ENCODE data around the gene RABL6. TPM values are rescaled to one million over a fixed set of nuclear protein-coding genes. Genes with fewer than 3 reads are reported as not detected.
"Not testable (repeated sequence)": the region's sequence is repeated elsewhere in the genome, so short reads cannot be mapped to it uniquely, and the experiment has no call there.

Gene RABL6
- total RNA-seq, 2 experiments from 2014 or later, result 46.4 to 48.5 TPM

GRCh38 chr9:136882109-136882946 lies 74.6 kb downstream of the RABL6 start:
- no peaks in the 10 kb centered on the region for H3K36me3 ChIP-seq (ENCODE audit: insufficient read depth, low read length)
- H3K4me3 Mint-ChIP-seq, result peak overlapping the region; percentile 83
- no peaks in the 10 kb centered on the region for H3K9me3 Mint-ChIP-seq
- intact Hi-C loops (cut with DNase I, micrococcal nuclease), result loop anchor here in 1 of 2 experiments (2.0 kb wide), 1 partner anchor 40 kb away; the partner anchor contains the start of gene AJM1
- ATAC-seq (ENCODE audit: poor library complexity) (peak; percentile 54), DNase-seq (peak; percentile 58 to 95 (median 81))
- no peaks in the 10 kb centered on the region for H3K9me3 ChIP-seq (ENCODE audit: control insufficient read depth in 1 of 2, insufficient read depth in 1 of 2, low read length in 2 of 2)
- ChIA-PET CTCF (interaction anchor here (0.9 to 3.4 kb wide), 8 partner anchors 10 to 164 kb away, joined by 3 to 18 read pairs (median 4); partner anchors contain the start of genes AJM1 and FBXW5), POLR2A (interaction anchor here (0.8 to 2.6 kb wide), 12 partner anchors 10 to 358 kb away, joined by 3 to 15 read pairs (median 3); partner anchors contain the start of genes EDF1, MAN1B1 and PAXX)
- H3K4me1 ChIP-seq (ENCODE audit: insufficient read depth, low read length), result peaks cover 49% of the 10 kb centered on the region
- peak overlapping the region; percentile 93 for H3K27ac Mint-ChIP-seq
- peaks cover 23% of the 10 kb centered on the region for H3K4me1 Mint-ChIP-seq (ENCODE audit: low read depth)
- H3K27ac ChIP-seq (ENCODE audit: low read depth in 1 of 2, low read length in 2 of 2), result peak overlapping the region; percentile 68 to 77
- H3K4me3 ChIP-seq (ENCODE audit: low read length), result peak overlapping the region; percentile 54
- no peaks in the 10 kb centered on the region for H3K27me3 ChIP-seq (ENCODE audit: control insufficient read depth in 1 of 2, insufficient read depth in 2 of 2, low read length in 2 of 2)
- H3K36me3 Mint-ChIP-seq (ENCODE audit: low read depth), result no peaks in the 10 kb centered on the region
- TF ChIP-seq CTCF (IDR thresholded peaks at IDR 0.05), result no peak
- no peaks in the 10 kb centered on the region for H3K27me3 Mint-ChIP-seq

GRCh38 chr9:136882947-136883283 lies 75.2 kb downstream of the RABL6 start:
- Mint-ChIP-seq H3K27ac (peak overlapping the region; percentile 93), H3K4me1 (ENCODE audit: low read depth) (peaks cover 26% of the 10 kb centered on the region), H3K4me3 (peak overlapping the region; percentile 83)
- Histone ChIP-seq H3K4me3 (ENCODE audit: low read length) (peak overlapping the region; percentile 54), H3K4me1 (ENCODE audit: insufficient read depth, low read length) (peaks cover 54% of the 10 kb centered on the region), H3K27ac (ENCODE audit: low read depth in 1 of 2, low read length in 2 of 2) (peak overlapping the region; percentile 68 to 77)
- H3K9me3 Mint-ChIP-seq; DNase-seq; H3K36me3 Mint-ChIP-seq (ENCODE audit: low read depth); H3K9me3 ChIP-seq (ENCODE audit: control insufficient read depth in 1 of 2, insufficient read depth in 1 of 2, low read length in 2 of 2); ATAC-seq (ENCODE audit: poor library complexity); H3K27me3 Mint-ChIP-seq; H3K27me3 ChIP-seq (ENCODE audit: control insufficient read depth in 1 of 2, insufficient read depth in 2 of 2, low read length in 2 of 2); H3K36me3 ChIP-seq (ENCODE audit: insufficient read depth, low read length): not testable (repeated sequence)
- POLR2A ChIA-PET, result interaction anchor here (1.4 to 2.6 kb wide), 2 partner anchors 13 to 20 kb away, joined by 4 to 15 read pairs; no protein-coding TSS in a partner anchor
- CTCF ChIA-PET, result interaction anchor here (1.0 to 3.4 kb wide), 5 partner anchors 11 to 61 kb away, joined by 3 to 18 read pairs (median 6); partner anchors contain the start of genes AJM1 and FBXW5
- intact Hi-C loops (cut with DNase I, micrococcal nuclease), result loop anchor here in 1 of 2 experiments (2.0 kb wide), 1 partner anchor 40 kb away; the partner anchor contains the start of gene AJM1

- peaks cover 26% of the 10 kb centered on the region for H3K4me1 Mint-ChIP-seq (ENCODE audit: low read depth)
- ChIA-PET POLR2A (interaction anchor here (2.6 kb wide), 1 partner anchor 19 kb away, joined by 15 read pairs; no protein-coding TSS in a partner anchor), CTCF (interaction anchor here (3.4 kb wide), 1 partner anchor 41 kb away, joined by 18 read pairs; the partner anchor contains the start of gene AJM1)
- not testable (repeated sequence) for H3K27me3 Mint-ChIP-seq; DNase-seq; ATAC-seq (ENCODE audit: poor library complexity); H3K36me3 ChIP-seq (ENCODE audit: insufficient read depth, low read length); H3K27ac ChIP-seq (ENCODE audit: low read depth in 1 of 2, low read length in 2 of 2); H3K36me3 Mint-ChIP-seq (ENCODE audit: low read depth); H3K27ac Mint-ChIP-seq; H3K9me3 Mint-ChIP-seq; H3K4me3 ChIP-seq (ENCODE audit: low read length); H3K4me3 Mint-ChIP-seq; H3K9me3 ChIP-seq (ENCODE audit: control insufficient read depth in 1 of 2, insufficient read depth in 1 of 2, low read length in 2 of 2); H3K27me3 ChIP-seq (ENCODE audit: control insufficient read depth in 1 of 2, insufficient read depth in 2 of 2, low read length in 2 of 2)
- H3K4me1 ChIP-seq (ENCODE audit: insufficient read depth, low read length), result peaks cover 61% of the 10 kb centered on the region
- intact Hi-C loops (cut with DNase I, micrococcal nuclease), result loop anchor here in 1 of 2 experiments (2.0 kb wide), 1 partner anchor 41 kb away; the partner anchor contains the start of gene AJM1
These were observed 75.9 kb downstream of the RABL6 start for GRCh38 chr9:136883670-136884069.

All from CD4-positive, alpha-beta T cell (primary cell).